ENCODE data around the gene PLA2R1. TPM values are rescaled to one million over a fixed set of nuclear protein-coding genes. Genes with fewer than 3 reads are reported as not detected.

PLA2R1 gene
- total and polyA plus RNA-seq, 2 experiments from 2014 or later = 4.9 to 9.6 TPM

GRCh38 chr2:159890551-159891266 is 171.7 kb downstream of the PLA2R1 start:
- H3K36me3 ChIP-seq (replicated peaks; ENCODE audit: insufficient read depth, low read depth) = no peaks in the 10 kb centered on the region
- no peak overlapping the region for H2AFZ ChIP-seq
- no peak overlapping the region for H3K4me2 ChIP-seq
- 100% methylated on average over 1 of the region's 1 CpG for WGBS (ENCODE audit: low lambda C conversion rate, missing lambda C conversion rate)
- H3K79me2 ChIP-seq = no peaks in the 10 kb centered on the region
- H3K9me3 ChIP-seq (ENCODE audit: low read depth) = no peaks in the 10 kb centered on the region
- TF ChIP-seq EZH2phosphoT487 (IDR thresholded peaks at IDR 0.05; ENCODE audit: low read depth, severe bottlenecking, unreplicated experiment) (no peak), CTCF (IDR thresholded peaks at IDR 0.05; ENCODE audit: poor library complexity) (no peak), EZH2 (IDR thresholded peaks at IDR 0.05; ENCODE audit: borderline replicate concordance) (no peak)
- H3K27me3 ChIP-seq = no peaks in the 10 kb centered on the region
- peak overlapping the region; percentile 21 for H3K27ac ChIP-seq
- H4K20me1 ChIP-seq (ENCODE audit: insufficient read depth, poor library complexity, severe bottlenecking) = no peaks in the 10 kb centered on the region
- no peaks in the 10 kb centered on the region for H3K9me2 ChIP-seq (replicated peaks; ENCODE audit: insufficient read depth)
- DNase-seq (ENCODE audit: low spot score) = no peak
- no peak overlapping the region for H3K4me3 ChIP-seq
- peaks cover 22% of the 10 kb centered on the region for H3K4me1 ChIP-seq (ENCODE audit: insufficient read depth)

DNA sequence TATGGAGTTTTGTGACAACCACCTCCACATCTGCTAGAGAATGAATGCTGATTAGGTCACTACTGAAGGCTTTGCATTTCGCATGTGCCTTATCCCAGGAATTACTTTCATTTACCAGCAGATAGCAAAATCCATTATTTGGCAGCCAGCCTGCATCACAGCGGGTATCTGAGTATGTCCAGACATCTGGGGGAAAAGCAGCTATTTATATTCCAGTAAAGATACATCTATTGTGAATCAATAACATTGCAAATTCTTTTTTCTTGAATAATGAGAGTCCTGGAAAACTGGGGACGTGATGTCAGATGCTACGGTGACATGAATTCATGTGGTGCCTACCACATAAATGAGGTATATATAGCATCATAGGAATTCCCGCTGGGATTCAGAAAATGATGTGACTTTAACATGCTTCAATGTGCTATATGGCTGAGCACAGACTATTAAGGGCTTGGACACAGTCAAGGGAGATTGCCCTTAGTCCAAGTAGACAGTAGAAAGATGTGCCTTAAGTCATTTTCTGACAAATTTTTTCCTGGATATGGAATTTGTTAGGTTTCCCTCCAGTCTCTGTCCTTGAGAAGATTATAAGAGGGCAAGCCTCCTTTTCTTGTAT is 180.2 kb downstream of the PLA2R1 start:
- 78% methylated on average over 5 of the region's 5 CpGs for WGBS (ENCODE audit: low lambda C conversion rate, missing lambda C conversion rate)

More for the DNA sequence above, 180.2 kb downstream of the PLA2R1 start:
- no peaks in the 10 kb centered on the region for H3K4me1 ChIP-seq (ENCODE audit: insufficient read depth)
- no peaks in the 10 kb centered on the region for H4K20me1 ChIP-seq (ENCODE audit: insufficient read depth, poor library complexity, severe bottlenecking)
- H3K36me3 ChIP-seq (replicated peaks; ENCODE audit: insufficient read depth, low read depth) = no peaks in the 10 kb centered on the region
- no peak overlapping the region for H3K4me3 ChIP-seq
- H3K9me2 ChIP-seq (replicated peaks; ENCODE audit: insufficient read depth) = no peaks in the 10 kb centered on the region
- H3K27ac ChIP-seq = no peak overlapping the region
- no peak overlapping the region for H3K4me2 ChIP-seq
- H3K79me2 ChIP-seq = no peaks in the 10 kb centered on the region
- no peak overlapping the region for H2AFZ ChIP-seq
- no peak for DNase-seq (ENCODE audit: low spot score)
- H3K9me3 ChIP-seq (ENCODE audit: low read depth) = no peaks in the 10 kb centered on the region
- TF ChIP-seq EZH2 (IDR thresholded peaks at IDR 0.05; ENCODE audit: borderline replicate concordance) (no peak), EZH2phosphoT487 (IDR thresholded peaks at IDR 0.05; ENCODE audit: low read depth, severe bottlenecking, unreplicated experiment) (no peak), CTCF (IDR thresholded peaks at IDR 0.05; ENCODE audit: poor library complexity) (no peak)
- no peaks in the 10 kb centered on the region for H3K27me3 ChIP-seq

Other genes with a start within 250 kb of the PLA2R1 start
- 16.2 and 17.7 TPM in 2 replicates for gene LY75, start 157.9 kb downstream of the PLA2R1 start, total RNA-seq
- gene LY75, start 157.9 kb downstream of the PLA2R1 start, polyA plus RNA-seq = 4.2 and 8.1 TPM in 2 replicates
- gene ITGB6, start 137.7 kb upstream of the PLA2R1 start, total RNA-seq = 37.4 and 41.1 TPM in 2 replicates
- gene ITGB6, start 137.7 kb upstream of the PLA2R1 start, polyA plus RNA-seq = 20.3 and 21.0 TPM in 2 replicates

Measured in hepatocyte (in vitro differentiated cells).